GM12864 (cell line): Measurements from ENCODE around the gene SRSF9.

Experiments used
- DNase-seq: peaks from one replicate; pipeline ENCODE4 v3.0.0-alpha.2; 2011; ENCODE audit warnings: low read depth
- H3K4me3 ChIP-seq: 2 replicates; pipeline ENCODE4 v1.5.1; 2011; ENCODE audit warnings: mild to moderate bottlenecking, low read depth, low read length, control low read depth
- TF ChIP-seq, protein P1 (sequence below): IDR thresholded peaks from 2 replicates; pipeline ENCODE4 v1.5.1; 2011; ENCODE audit warnings: low read depth, mild to moderate bottlenecking, moderate library complexity, low read length, control low read depth, inconsistent platforms; ENCODE audit errors: missing control alignments

SRSF9 gene

DNA sequence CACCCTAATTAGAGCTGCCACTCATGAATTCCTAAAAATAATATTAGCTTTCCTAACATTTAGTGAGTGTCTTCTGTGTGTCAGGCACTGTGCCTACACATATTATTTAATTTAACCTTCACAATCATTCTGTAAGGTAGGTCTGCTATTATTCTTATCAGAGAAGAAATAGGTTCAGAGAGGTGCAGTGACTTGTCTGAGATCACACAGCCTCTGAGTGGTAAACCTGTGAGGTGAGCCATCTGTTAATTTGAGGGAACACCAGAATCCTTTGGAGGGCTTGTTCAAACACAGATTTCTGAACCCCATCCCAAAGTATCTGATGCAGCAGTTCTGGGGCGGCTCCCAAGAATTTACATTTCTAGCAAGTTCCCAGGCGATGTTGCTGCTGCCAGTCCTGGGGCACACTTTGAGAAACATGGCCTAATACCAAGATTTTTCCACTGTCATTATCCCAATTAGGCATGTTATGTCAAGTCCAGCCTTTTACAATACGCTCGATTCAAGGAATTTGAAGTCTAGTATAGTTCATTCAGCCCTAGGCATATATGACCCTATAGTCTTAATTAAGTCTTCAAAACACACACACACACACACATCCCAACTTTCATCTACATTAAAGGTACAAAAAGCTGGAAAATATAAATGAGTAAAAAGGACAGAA lies 51.5 kb downstream of the SRSF9 start:
- H3K4me3 ChIP-seq: no peak overlapping the region
- TF ChIP-seq, protein P1, sequence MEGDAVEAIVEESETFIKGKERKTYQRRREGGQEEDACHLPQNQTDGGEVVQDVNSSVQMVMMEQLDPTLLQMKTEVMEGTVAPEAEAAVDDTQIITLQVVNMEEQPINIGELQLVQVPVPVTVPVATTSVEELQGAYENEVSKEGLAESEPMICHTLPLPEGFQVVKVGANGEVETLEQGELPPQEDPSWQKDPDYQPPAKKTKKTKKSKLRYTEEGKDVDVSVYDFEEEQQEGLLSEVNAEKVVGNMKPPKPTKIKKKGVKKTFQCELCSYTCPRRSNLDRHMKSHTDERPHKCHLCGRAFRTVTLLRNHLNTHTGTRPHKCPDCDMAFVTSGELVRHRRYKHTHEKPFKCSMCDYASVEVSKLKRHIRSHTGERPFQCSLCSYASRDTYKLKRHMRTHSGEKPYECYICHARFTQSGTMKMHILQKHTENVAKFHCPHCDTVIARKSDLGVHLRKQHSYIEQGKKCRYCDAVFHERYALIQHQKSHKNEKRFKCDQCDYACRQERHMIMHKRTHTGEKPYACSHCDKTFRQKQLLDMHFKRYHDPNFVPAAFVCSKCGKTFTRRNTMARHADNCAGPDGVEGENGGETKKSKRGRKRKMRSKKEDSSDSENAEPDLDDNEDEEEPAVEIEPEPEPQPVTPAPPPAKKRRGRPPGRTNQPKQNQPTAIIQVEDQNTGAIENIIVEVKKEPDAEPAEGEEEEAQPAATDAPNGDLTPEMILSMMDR: no peak
- no peak for DNase-seq

DNA sequence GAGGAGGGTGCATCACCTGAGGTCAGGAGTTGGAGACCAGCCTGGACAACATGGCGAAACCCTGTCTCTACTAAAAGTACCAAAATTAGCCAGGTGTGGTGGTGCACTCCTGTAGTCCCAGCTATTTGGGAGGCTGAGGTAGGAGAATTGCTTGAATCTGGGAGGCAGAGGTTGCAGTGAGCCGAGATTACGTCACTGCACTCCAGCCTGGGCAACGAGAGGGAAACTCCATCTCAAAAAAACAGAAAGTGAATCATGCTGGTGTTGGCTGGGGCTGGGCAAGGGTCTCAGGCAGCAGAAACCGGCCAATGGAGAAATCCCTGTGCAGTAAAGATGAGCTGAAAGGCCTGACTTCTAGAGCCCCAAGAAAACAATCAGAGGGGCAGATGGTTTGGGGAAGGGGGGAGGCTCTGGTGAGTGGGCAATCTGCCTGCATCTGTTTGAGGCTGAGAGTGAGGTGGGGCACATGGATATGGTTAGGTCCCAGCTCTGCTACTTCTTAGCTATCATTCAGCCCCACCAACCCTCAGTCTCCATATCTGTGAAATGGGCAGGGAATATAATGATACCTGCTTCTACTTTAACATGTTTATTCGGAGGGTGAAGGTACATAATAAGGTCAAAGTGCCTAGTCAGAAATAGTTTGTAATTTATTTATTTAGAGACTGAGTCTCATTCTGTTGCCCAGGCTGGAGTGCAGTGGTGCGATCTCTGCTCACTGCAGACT lies 52.9 kb downstream of the SRSF9 start:
- no peak for DNase-seq
- TF ChIP-seq, protein P1: no peak
- no peak overlapping the region for H3K4me3 ChIP-seq

DNA sequence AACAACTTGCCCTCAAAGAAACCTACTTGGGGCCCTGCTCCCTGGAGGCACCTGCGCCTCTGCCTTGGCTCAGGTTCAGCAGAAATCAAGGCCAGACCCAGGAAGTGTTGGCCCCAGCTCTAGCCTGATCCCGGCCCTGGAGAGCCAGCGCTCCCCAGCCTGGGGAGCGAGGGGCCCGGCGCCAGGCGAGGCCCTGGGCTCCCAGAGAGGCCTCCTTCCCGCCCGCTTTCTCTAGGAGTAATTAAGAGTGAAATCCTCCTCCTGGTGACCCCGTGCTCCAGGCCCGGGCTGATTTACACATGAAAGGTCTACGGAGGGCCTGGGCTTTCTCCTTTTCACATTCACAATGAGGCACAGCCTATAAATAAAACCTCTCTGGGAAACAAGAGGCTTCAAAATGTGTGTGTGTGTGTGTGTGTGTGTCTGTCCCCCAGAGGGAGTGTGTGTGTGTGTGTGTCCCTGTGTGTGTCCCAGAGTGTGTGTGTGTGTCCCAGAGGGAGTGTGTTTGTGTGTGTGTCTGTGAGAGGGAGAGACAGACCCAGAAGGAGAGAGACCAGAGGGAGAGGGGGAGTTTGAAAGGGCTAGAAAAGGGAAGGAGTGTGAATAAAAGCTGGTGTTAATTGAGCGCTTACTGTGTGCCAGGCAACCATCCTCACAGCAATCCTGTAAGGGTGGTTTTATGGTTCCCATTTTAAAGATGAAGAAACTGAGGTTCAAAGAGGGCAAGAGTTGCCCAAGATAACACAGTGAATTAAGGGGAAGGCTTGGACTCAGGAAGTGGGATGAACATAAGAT lies 55.5 kb downstream of the SRSF9 start:
- DNase-seq: no peak
- TF ChIP-seq, protein P1: no peak
- no peak overlapping the region for H3K4me3 ChIP-seq

DNA sequence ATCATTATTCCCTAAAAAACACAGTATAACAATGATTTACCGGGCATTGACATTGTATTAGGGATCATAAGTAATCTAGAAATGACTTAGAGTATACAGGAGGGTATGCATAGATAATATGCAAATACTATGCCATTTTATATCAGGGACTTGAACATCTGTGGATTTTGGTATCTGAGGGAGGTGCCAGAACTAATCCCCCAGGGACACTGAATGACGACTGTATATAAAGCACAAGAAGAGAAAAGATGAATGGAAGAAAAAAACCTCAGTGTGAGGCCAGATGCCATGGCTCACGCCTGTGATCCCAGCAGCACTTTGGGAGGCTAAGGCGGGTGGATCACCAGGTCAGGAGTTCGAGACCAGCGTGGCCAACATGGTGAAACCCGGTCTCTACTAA lies 57.1 kb downstream of the SRSF9 start:
- no peak for DNase-seq
- no peak overlapping the region for H3K4me3 ChIP-seq
- TF ChIP-seq, protein P1: no peak
